Esophagus muscularis mucosa (tissue), 4 donors: ENCODE data around the gene USP5.

Source experiments
- CTCF ChIP-seq, 3 experiments: fragments of 200-600 bp in 2 of 3; fragments of 450-650 bp in 1 of 3; sonication (generic) in 2 of 3; IDR thresholded peaks; one replicate each; pipeline ENCODE4 v1.5.1; 2017 to 2019; ENCODE audit warnings: antibody characterized with exemption in 3 of 3, mild to moderate bottlenecking in 2 of 3, moderate library complexity in 1 of 3
- EP300 ChIP-seq: sonication (generic); formaldehyde crosslinking; IDR thresholded peaks from one replicate; pipeline ENCODE4 v1.6.1; 2017; ENCODE audit warnings: antibody characterized with exemption
- POLR2AphosphoS5 ChIP-seq, 2 donors: sonication (generic); formaldehyde crosslinking; IDR thresholded peaks; one replicate each; pipeline ENCODE4 v1.6.1; 2017; ENCODE audit warnings: antibody characterized with exemption in 2 of 2

- TF ChIP-seq CTCF (IDR thresholded peaks at IDR 0.05) (no peak), POLR2AphosphoS5 (IDR thresholded peaks at IDR 0.05) (no peak), EP300 (no peak)
Observed at GRCh38 chr12:6915789-6916285, 63.9 kb downstream of the USP5 start.
